T-helper 1 cell treated with Interleukin-12 subunit alpha and Interleukin-12 subunit beta and Interleukin-4 antibody, amounts not matched to agents 30 ng/mL and 1 ng/mL, for 36 hours (primary cell): Measurements from ENCODE around the gene ARHGAP15. TPM values are rescaled to one million over a fixed set of nuclear protein-coding genes. Genes with fewer than 3 reads are reported as not detected.

Experiments used
- intact Hi-C: fragments of 100-400 bp; cut with micrococcal nuclease; formaldehyde crosslinking; loops from one replicate; pipeline ENCODE4 v1.15.1; 2024
- total RNA-seq: library from RNA; stranded (reverse); gene quantifications from 2 replicates; pipeline ENCODE4 v1.2.3, GENCODE V29; 2022

Gene ARHGAP15
- total RNA-seq, 1 donor from 2014 or later, result 178 TPM

DNA sequence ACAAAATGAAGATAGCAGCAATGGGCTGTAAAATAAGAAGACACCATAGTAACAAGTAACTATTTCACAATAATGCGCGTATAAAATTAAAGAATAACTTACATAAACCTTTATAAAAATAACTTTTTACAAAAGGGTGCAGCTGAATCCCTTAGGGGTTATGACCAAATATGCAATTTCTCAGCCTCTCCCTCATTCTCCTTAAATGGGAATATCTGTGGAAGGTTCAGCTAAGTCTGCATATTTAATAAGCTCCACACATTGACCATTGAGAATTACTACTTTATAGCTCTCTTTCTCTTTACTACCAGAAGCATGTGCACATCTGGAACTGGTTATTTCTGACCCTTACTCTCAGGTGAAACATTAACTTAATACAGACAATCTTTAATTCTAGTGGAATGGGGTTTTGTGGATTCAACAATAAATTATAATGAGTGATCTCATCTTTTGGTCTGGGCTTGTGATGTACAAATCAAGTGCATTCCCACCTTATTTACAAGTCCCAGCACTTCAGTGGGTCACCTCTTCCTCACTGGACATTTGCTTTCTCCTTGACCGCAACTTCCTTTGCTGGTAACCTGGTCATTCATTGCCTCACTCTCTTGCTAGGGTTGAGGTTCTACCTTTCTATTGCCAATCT is 15.7 kb downstream of the ARHGAP15 start:
- intact Hi-C loops, result no loop called here

- intact Hi-C loops, result loop anchor here (1.0 kb wide), 1 partner anchor 17 kb away; the partner anchor contains the start of gene ARHGAP15
Measured at GRCh38 chr2:143146366-143146765, 17.1 kb downstream of the ARHGAP15 start.

GRCh38 chr2:143146815-143147530 is 17.8 kb downstream of the ARHGAP15 start:
- intact Hi-C loops, result loop anchor here (1.0 kb wide), 1 partner anchor 18 kb away; the partner anchor contains the start of gene ARHGAP15

GRCh38 chr2:143148011-143148410 is 18.8 kb downstream of the ARHGAP15 start:
- intact Hi-C loops, result loop anchor here (1.0 kb wide), 1 partner anchor 8 kb away; no protein-coding TSS in a partner anchor

DNA sequence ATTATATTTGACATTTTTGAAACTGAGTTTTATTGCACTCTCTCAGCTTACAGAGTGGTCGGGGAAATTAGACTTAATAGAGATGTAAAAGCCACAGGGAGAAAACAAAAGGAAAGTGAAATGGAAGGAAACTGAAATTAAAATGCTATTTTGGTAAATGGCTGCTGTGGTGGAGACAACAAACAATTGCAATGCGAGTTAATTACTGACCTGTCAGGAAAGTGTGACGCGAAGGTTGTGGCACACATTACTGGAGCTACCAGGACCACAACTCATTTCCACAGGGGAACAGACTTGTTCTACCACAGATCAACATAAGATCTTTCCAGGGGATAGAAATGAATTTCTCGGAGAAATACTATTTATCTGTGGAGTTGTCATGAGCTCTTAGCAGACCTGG is 19.5 kb downstream of the ARHGAP15 start:
- intact Hi-C loops, result loop anchor here (1.0 kb wide), 1 partner anchor 8 kb away; no protein-coding TSS in a partner anchor

DNA sequence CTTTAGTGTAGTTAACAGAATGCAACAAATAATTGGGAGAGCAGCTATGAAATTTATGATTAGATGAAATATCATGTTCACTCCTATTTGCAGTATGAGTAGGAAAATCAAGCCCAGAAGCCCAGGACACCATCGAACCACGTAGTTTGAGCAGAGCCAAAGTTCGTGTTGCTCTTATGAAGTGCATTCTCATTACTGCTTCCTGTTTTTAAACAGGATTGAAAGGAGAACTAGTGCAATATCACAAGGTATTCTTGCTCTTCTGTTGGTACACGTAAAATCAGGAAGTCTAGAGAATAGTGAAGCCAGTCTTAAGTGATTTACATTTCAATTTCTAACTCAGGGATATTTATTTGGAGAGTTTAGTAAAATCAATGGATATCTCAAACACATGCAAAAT is 21.1 kb downstream of the ARHGAP15 start:
- intact Hi-C loops, result loop anchor here (1.0 kb wide), 1 partner anchor 10 kb away; no protein-coding TSS in a partner anchor

GRCh38 chr2:143151111-143151752 is 22.0 kb downstream of the ARHGAP15 start:
- intact Hi-C loops, result no loop called here

DNA sequence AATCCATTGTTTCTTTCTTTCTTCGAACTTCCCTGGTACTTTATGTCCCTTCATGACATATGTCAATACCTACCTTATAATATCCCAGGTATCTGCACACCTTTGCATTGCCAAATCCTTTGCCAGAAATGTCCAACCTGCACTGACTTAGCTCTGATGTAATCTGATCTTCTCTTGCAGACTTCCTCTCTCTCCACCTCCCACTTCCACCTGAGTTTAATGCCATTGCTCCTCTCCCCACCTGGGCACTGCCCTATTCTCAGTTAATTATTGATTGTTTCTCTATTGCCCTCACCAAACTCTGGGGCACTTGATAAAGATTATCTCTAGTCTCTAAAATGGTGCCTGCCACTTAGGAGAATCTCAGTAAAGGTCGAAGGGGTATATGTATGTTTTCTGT is 23.0 kb downstream of the ARHGAP15 start:
- intact Hi-C loops, result no loop called here

DNA sequence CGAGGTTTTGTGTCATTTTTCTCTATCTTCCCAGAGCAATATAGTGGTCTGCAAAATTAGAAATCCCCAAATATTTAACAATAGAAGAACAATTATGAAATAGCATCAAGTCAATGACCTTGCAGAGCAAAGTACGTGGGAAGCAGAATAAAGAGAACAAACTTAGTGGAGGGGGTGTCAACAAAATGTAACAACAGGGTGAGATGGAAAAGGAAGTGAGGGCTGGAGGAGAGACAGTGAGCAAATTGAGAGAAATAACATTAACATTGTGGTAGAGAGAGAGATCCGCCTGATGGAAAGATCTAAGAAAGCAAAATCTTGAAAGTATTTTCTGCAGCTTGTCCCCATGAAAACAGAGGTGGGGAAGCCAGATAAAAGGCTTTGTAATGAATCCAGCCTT is 23.4 kb downstream of the ARHGAP15 start:
- intact Hi-C loops, result no loop called here

DNA sequence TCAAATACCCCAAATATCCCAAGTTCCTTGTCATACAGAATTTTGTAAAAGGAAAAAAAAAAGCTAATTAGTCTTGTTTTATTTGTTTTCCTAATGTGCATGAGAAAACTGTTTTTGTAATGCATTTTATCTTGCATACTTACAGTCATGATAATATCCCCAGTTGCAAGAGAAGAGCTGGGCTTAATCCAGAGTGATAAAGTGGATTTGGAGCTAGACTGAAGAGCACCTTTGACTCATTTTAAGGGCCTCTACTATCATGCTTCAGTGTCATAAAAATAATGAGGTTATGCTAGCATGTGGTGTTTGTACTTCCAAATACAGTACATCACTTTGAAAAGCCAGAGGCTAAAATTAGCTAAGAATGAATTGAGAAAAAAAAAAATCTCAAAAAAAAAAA is 26.4 kb downstream of the ARHGAP15 start:
- intact Hi-C loops, result loop anchor here (1.0 kb wide), 1 partner anchor 120 kb away; no protein-coding TSS in a partner anchor

DNA sequence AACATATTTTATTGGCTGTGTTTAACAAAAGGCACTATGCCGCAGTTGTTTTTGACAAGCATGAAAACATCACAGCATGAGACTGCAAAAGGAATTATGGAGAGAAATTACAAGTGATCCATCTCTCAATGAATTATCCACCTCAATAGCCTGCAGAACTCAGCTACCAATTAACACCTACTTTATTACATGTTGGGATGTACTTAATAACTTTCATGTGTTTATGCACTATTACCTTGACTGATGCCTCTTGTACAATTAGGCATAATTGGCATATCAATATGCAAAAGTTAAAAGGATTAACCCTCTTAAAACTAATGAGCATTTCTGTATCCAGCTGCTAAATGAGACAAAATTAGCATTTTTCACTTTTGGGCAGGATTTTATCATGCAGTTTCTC is 27.8 kb downstream of the ARHGAP15 start:
- intact Hi-C loops, result no loop called here

DNA sequence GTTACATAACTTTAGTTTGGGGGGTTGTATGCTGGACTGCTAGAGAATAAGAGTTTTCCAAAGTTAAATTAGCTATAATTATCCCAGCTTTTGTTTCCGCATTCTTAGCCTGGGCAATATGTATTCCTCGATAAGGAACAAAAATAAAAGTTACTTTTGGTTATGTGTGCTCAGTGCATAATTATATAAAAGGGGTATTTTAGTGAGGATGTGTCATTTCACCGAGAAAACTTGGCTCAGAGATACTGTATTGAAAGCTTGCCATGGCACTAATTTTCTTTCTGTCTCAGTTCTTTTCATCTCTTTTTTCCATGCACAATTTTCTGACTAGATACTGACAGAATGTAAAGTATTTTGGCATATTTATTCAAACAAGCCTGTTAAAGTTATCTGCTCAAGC is 28.2 kb downstream of the ARHGAP15 start:
- intact Hi-C loops, result no loop called here

DNA sequence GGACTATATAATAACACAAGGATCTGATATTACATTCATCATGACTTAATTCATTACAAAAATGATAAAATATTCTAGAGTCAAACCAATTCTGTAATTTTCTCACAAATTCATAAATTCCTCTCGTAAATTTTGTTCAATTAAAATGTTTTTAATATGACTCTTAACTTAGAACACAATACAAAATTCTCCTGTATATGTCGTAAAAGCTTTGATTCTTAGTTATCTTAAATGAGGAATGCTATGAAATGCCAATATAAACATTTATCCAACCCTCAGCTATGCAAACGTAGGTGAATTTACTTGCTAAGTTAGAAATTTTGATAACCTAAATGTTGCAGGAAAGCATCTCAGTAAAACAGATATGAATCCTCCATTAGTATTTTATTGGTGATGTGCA is 28.9 kb downstream of the ARHGAP15 start:
- intact Hi-C loops, result no loop called here

- intact Hi-C loops, result no loop called here
Measured at GRCh38 chr2:143158551-143159485, 29.6 kb downstream of the ARHGAP15 start.

DNA sequence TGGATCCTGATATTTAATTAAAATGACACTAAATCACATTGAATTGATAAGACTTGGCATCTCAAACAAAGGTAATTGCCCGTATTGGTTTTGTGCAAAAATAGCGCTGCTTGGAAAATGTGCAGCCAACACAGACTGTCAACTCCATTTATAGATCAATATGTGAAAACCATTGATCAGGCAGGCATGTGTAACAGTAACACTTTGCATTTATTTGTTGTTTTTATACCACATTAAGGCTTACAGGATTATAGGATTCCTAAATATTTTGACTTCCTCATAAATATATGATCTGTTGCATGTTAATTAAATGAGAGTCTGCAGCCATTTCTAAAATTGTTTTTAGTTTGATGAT is 30.2 kb downstream of the ARHGAP15 start:
- intact Hi-C loops, result no loop called here

DNA sequence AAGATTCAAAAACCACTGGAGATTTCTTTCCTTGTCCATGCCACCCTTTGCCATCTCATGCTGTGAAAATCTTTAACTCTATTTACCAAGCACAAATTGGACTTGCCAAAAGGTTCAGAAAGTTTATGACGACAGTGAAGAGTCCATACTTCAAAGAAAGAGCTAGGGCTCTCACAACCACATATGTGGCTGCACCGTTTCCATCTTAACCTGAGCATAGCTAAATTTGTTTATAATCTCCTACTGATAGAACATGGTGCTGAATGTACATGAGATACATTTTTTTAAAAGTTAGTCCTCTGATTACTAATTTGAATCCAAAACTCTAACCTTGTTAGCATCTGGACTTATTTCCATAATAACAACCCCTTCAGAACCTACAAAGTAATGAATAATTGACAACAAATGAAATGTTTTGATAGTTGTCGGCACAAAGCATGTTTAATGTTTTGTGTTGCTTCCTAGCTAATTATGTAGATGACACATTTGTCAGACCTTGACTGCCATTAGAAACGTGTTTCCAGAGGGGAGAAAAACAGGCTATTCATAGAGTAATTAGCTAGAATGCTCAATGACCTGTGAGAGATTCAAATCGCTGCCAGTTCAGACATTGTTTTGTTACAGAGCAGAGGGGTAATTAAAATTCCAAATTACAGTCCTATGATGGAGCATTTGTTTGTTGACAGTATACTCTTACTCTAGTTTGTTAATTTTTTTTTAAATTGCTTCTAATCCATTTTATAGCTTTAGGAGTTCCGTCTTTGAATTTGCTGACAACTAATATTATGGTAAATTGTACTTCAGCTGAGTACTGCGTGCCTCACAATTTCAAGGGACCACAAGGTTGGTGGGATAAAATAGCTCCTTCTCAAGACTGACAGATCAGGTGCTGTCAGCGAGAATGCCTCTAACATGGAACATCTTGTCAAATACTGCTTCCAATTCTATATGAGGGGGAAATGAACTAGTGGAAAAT is 31.8 kb downstream of the ARHGAP15 start:
- intact Hi-C loops, result loop anchor here (1.0 kb wide), 1 partner anchor 11 kb away; no protein-coding TSS in a partner anchor

DNA sequence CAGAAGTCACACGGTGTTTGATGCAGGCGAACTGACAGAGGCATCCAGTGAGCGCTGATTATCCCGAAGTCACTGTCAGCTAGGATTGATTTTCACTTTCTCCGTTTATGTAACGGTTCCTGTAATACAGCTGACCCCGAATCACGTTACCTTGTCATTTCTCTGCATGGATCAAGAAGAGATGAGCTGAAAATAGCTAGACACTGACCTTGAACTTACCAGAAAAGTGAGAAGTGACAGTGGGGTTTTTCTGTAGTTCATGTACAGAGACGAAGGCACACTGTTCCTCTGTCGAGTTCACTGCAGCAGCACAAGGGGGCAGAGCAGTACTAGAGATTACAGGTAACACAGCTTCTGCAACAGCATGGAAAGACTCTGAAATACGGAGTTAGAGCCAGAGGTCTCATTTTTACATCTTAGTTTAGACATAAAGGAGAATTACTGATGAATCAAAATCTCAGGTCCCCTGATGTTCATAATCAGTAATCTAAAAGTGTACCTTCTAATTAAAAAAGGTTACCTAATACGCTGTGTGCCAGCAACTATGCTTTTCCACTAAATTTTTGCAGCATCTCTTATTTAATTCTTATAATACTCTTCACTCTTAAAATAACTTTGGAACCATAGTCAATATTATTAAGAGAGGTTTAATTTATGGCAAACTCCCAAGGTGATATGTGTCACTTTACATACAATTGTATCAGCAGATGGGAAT is 33.1 kb downstream of the ARHGAP15 start:
- intact Hi-C loops, result loop anchor here (1.0 kb wide), 8 partner anchors 15 to 128 kb away; partner anchors contain the start of gene ARHGAP15

DNA sequence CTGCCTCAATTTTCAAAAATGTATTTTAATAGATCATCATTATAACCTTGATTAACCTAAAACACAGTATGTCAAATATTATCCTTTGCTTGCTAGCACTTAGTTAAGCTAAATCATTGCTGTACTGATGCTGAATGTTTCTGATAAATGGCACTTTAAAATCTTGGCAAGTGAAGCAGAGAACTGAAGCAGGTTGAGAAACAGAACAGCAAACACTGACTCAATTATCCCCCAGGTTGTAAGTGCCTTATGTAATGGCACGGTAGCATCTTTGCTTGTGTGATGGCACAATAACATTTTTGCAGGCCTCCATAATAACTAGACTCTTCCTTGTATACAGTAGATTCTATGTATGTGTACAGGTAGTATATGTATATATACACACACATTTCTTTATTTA is 33.8 kb downstream of the ARHGAP15 start:
- intact Hi-C loops, result loop anchor here (1.0 kb wide), 8 partner anchors 14 to 129 kb away; partner anchors contain the start of gene ARHGAP15

DNA sequence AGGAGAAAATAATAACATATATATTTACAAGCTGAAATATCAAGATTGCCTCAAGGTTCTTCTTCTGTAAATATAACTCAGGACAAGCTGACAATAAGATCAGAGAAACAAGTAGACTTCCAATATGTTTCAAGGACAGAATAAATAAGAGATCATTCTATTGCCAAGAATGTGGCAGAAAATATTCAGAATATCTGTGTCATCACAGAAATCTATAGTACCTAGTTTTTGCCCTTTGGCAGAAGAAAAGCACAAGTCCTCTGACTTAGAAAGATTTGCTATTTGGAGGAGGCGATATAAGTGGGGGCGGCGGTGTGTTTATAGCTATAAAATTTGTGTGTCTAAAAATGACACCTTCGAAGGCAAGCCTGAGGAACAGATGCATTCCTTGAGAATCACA is 34.3 kb downstream of the ARHGAP15 start:
- intact Hi-C loops, result no loop called here
